GM23338 (cell line): ENCODE measurements around the gene KAT2B. TPM values are rescaled to one million over a fixed set of nuclear protein-coding genes. Genes with fewer than 3 reads are reported as not detected.

Experiments
- ATAC-seq: fragments of 200-7000 bp; cut with Tn5 transposase; 3 replicates; pipeline ENCODE4 v1.9.1; 2020
- DNase-seq: peaks from one replicate; pipeline ENCODE4 v3.0.0-alpha.2; 2015; ENCODE audit warnings: low spot score
- H2AFZ ChIP-seq: fragments of 200-600 bp; sonication (generic); 2 replicates; pipeline ENCODE4 v1.8.0; 2016; ENCODE audit warnings: antibody characterized with exemption, mild to moderate bottlenecking, moderate library complexity
- H3F3A ChIP-seq: fragments of 200-600 bp; sonication (generic); replicated peaks from 2 replicates; pipeline ENCODE4 v1.8.0; 2017; ENCODE audit warnings: antibody characterized with exemption, mixed run types, low read depth
- H3K27ac ChIP-seq: fragments of 200-600 bp; sonication (generic); 2 replicates; pipeline ENCODE4 v1.6.1; 2016; ENCODE audit warnings: low read depth
- H3K27me3 ChIP-seq: fragments of 200-600 bp; sonication (generic); 2 replicates; pipeline ENCODE4 v1.8.0; 2016; ENCODE audit warnings: mild to moderate bottlenecking, mixed run types, moderate library complexity; ENCODE audit not compliant: insufficient read depth
- H3K36me3 ChIP-seq: fragments of 200-600 bp; sonication (generic); 2 replicates; pipeline ENCODE4 v1.8.0; 2016; ENCODE audit warnings: mild to moderate bottlenecking; ENCODE audit not compliant: insufficient read depth
- H3K4me1 ChIP-seq: fragments of 200-600 bp; sonication (generic); 2 replicates; pipeline ENCODE4 v1.8.0; 2016; ENCODE audit warnings: mild to moderate bottlenecking, moderate library complexity; ENCODE audit not compliant: insufficient read depth
- H3K4me2 ChIP-seq: fragments of 200-600 bp; sonication (generic); 2 replicates; pipeline ENCODE4 v1.7.1; 2017; ENCODE audit warnings: mixed run types
- H3K4me3 ChIP-seq: fragments of 200-600 bp; sonication (generic); 2 replicates; pipeline ENCODE4 v1.6.1; 2016; ENCODE audit warnings: mixed run types
- H3K79me2 ChIP-seq: fragments of 200-600 bp; sonication (generic); replicated peaks from 2 replicates; pipeline ENCODE4 v1.8.0; 2017; ENCODE audit warnings: mild to moderate bottlenecking; ENCODE audit not compliant: insufficient read depth
- H3K9me2 ChIP-seq: fragments of 200-600 bp; sonication (generic); 2 replicates; pipeline ENCODE4 v1.8.0; 2017; ENCODE audit not compliant: insufficient read depth
- H4K20me1 ChIP-seq: fragments of 200-600 bp; sonication (generic); replicated peaks from 2 replicates; pipeline ENCODE4 v1.8.0; 2017; ENCODE audit warnings: mild to moderate bottlenecking; ENCODE audit not compliant: insufficient read depth
- H3K27ac Mint-ChIP-seq: 2 replicates; pipeline ENCODE4 v1.8.0; 2020; ENCODE audit warnings: inconsistent platforms, mild to moderate bottlenecking, moderate library complexity, mixed read lengths
- H3K27me3 Mint-ChIP-seq: 3 replicates; pipeline ENCODE4 v1.8.0; 2022; ENCODE audit warnings: low read depth, mild to moderate bottlenecking, moderate library complexity, mixed read lengths, inconsistent platforms; ENCODE audit not compliant: insufficient read depth, poor library complexity
- H3K36me3 Mint-ChIP-seq: 3 replicates; pipeline ENCODE4 v1.8.0; 2021; ENCODE audit warnings: low read depth, mild to moderate bottlenecking, inconsistent platforms, moderate library complexity, mixed read lengths
- H3K4me1 Mint-ChIP-seq: 3 replicates; pipeline ENCODE4 v1.8.0; 2020; ENCODE audit warnings: mild to moderate bottlenecking, inconsistent platforms, mixed read lengths
- H3K4me3 Mint-ChIP-seq: 3 replicates; pipeline ENCODE4 v1.8.0; 2021; ENCODE audit warnings: moderate library complexity, mild to moderate bottlenecking, inconsistent platforms, mixed read lengths
- H3K9me3 Mint-ChIP-seq: 3 replicates; pipeline ENCODE4 v1.8.0; 2020; ENCODE audit warnings: moderate library complexity, mild to moderate bottlenecking, inconsistent platforms, mixed read lengths
- CREB1 ChIP-seq: fragments of 250-450 bp; sonication (Bioruptor Pico); IDR thresholded peaks from 2 replicates; pipeline ENCODE4 v1.5.0; 2020; ENCODE audit warnings: low read depth, mild to moderate bottlenecking, moderate library complexity
- CTCF ChIP-seq, 2 experiments: fragments of 200-600 bp in 1 of 2; sonication (generic) in 1 of 2; conservative IDR thresholded peaks; 2 replicates each; pipeline versions ENCODE4 v1.5.1 to v1.6.1; 2016 to 2017; ENCODE audit warnings: antibody characterized with exemption in 2 of 2, low read depth in 2 of 2, mild to moderate bottlenecking in 2 of 2, moderate library complexity in 1 of 2
- EZH2 ChIP-seq: fragments of 200-600 bp; sonication (generic); IDR thresholded peaks from one replicate; pipeline ENCODE4 v1.8.0; 2017; ENCODE audit warnings: antibody characterized with exemption, mild to moderate bottlenecking, low read depth; ENCODE audit not compliant: unreplicated experiment
- EZH2phosphoT487 ChIP-seq: fragments of 200-600 bp; sonication (generic); IDR thresholded peaks from one replicate; pipeline ENCODE4 v1.8.1; 2018; ENCODE audit warnings: antibody characterized with exemption; ENCODE audit not compliant: unreplicated experiment
- JUNB ChIP-seq: IDR thresholded peaks from one replicate; pipeline ENCODE4 v1.6.1; 2016; ENCODE audit warnings: antibody characterized with exemption; ENCODE audit not compliant: unreplicated experiment
- NANOG ChIP-seq: IDR thresholded peaks from 2 replicates; pipeline ENCODE4 v1.6.1; 2016; ENCODE audit warnings: antibody characterized with exemption, borderline replicate concordance
- POLR2AphosphoS5 ChIP-seq: IDR thresholded peaks from 2 replicates; pipeline ENCODE4 v1.6.1; 2016; ENCODE audit warnings: antibody characterized with exemption, low read depth
- STAT1 ChIP-seq: IDR thresholded peaks from one replicate; pipeline ENCODE4 v1.6.1; 2016; ENCODE audit warnings: antibody characterized with exemption; ENCODE audit not compliant: unreplicated experiment
- ZNF114 ChIP-seq: fragments of 250-450 bp; sonication (Bioruptor Pico); IDR thresholded peaks from 2 replicates; pipeline ENCODE4 v1.5.0; 2020; ENCODE audit warnings: mild to moderate bottlenecking, moderate library complexity
- ZNF331 ChIP-seq: fragments of 250-450 bp; sonication (Bioruptor Pico); IDR thresholded peaks from 2 replicates; pipeline ENCODE4 v1.5.0; 2020; ENCODE audit warnings: low read depth, mild to moderate bottlenecking, moderate library complexity
- polyA plus RNA-seq: library from polyadenylated mRNA; unstranded; fragments of >200 nt; fragmentation: Nextera tagmentation; extraction: Ambion mirVana; gene quantifications from 2 replicates; pipeline ENCODE4 v1.2.1, GENCODE V29; 2016
- total RNA-seq: library from RNA; depleted of rRNA; stranded (reverse); fragments of >200 nt; shearing (Covaris generic); gene quantifications from 2 replicates; pipeline ENCODE4 v1.2.3, GENCODE V29; 2014
- TF ChIP-seq, protein P1 (sequence below): IDR thresholded peaks from one replicate; pipeline ENCODE4 v1.6.1; 2018; ENCODE audit warnings: antibody characterized with exemption; ENCODE audit not compliant: unreplicated experiment
- TF ChIP-seq, protein P2 (sequence below): fragments of 250-450 bp; sonication (Bioruptor Pico); IDR thresholded peaks from 2 replicates; pipeline ENCODE4 v1.5.0; 2020; ENCODE audit warnings: mild to moderate bottlenecking, moderate library complexity
- TF ChIP-seq, protein P3 (sequence below): IDR thresholded peaks from 2 replicates; pipeline ENCODE4 v1.6.1; 2016; ENCODE audit warnings: antibody characterized with exemption

The KAT2B gene
- total and polyA plus RNA-seq, 2 experiments from 2014 or later, result 1.3 to 4.4 TPM

GRCh38 chr3:20071175-20071574 lies 30.9 kb downstream of the KAT2B start:
- TF ChIP-seq EZH2phosphoT487, result no peak
- TF ChIP-seq, protein P1, sequence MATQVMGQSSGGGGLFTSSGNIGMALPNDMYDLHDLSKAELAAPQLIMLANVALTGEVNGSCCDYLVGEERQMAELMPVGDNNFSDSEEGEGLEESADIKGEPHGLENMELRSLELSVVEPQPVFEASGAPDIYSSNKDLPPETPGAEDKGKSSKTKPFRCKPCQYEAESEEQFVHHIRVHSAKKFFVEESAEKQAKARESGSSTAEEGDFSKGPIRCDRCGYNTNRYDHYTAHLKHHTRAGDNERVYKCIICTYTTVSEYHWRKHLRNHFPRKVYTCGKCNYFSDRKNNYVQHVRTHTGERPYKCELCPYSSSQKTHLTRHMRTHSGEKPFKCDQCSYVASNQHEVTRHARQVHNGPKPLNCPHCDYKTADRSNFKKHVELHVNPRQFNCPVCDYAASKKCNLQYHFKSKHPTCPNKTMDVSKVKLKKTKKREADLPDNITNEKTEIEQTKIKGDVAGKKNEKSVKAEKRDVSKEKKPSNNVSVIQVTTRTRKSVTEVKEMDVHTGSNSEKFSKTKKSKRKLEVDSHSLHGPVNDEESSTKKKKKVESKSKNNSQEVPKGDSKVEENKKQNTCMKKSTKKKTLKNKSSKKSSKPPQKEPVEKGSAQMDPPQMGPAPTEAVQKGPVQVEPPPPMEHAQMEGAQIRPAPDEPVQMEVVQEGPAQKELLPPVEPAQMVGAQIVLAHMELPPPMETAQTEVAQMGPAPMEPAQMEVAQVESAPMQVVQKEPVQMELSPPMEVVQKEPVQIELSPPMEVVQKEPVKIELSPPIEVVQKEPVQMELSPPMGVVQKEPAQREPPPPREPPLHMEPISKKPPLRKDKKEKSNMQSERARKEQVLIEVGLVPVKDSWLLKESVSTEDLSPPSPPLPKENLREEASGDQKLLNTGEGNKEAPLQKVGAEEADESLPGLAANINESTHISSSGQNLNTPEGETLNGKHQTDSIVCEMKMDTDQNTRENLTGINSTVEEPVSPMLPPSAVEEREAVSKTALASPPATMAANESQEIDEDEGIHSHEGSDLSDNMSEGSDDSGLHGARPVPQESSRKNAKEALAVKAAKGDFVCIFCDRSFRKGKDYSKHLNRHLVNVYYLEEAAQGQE, result no peak
- TF ChIP-seq ZNF114 (CRISPR knock-in tag), result no peak
- TF ChIP-seq ZNF331 (CRISPR knock-in tag), result no peak
- no peak for TF ChIP-seq NANOG
- no peak for TF ChIP-seq CREB1 (CRISPR knock-in tag)
- TF ChIP-seq POLR2AphosphoS5, result no peak
- TF ChIP-seq, protein P2, sequence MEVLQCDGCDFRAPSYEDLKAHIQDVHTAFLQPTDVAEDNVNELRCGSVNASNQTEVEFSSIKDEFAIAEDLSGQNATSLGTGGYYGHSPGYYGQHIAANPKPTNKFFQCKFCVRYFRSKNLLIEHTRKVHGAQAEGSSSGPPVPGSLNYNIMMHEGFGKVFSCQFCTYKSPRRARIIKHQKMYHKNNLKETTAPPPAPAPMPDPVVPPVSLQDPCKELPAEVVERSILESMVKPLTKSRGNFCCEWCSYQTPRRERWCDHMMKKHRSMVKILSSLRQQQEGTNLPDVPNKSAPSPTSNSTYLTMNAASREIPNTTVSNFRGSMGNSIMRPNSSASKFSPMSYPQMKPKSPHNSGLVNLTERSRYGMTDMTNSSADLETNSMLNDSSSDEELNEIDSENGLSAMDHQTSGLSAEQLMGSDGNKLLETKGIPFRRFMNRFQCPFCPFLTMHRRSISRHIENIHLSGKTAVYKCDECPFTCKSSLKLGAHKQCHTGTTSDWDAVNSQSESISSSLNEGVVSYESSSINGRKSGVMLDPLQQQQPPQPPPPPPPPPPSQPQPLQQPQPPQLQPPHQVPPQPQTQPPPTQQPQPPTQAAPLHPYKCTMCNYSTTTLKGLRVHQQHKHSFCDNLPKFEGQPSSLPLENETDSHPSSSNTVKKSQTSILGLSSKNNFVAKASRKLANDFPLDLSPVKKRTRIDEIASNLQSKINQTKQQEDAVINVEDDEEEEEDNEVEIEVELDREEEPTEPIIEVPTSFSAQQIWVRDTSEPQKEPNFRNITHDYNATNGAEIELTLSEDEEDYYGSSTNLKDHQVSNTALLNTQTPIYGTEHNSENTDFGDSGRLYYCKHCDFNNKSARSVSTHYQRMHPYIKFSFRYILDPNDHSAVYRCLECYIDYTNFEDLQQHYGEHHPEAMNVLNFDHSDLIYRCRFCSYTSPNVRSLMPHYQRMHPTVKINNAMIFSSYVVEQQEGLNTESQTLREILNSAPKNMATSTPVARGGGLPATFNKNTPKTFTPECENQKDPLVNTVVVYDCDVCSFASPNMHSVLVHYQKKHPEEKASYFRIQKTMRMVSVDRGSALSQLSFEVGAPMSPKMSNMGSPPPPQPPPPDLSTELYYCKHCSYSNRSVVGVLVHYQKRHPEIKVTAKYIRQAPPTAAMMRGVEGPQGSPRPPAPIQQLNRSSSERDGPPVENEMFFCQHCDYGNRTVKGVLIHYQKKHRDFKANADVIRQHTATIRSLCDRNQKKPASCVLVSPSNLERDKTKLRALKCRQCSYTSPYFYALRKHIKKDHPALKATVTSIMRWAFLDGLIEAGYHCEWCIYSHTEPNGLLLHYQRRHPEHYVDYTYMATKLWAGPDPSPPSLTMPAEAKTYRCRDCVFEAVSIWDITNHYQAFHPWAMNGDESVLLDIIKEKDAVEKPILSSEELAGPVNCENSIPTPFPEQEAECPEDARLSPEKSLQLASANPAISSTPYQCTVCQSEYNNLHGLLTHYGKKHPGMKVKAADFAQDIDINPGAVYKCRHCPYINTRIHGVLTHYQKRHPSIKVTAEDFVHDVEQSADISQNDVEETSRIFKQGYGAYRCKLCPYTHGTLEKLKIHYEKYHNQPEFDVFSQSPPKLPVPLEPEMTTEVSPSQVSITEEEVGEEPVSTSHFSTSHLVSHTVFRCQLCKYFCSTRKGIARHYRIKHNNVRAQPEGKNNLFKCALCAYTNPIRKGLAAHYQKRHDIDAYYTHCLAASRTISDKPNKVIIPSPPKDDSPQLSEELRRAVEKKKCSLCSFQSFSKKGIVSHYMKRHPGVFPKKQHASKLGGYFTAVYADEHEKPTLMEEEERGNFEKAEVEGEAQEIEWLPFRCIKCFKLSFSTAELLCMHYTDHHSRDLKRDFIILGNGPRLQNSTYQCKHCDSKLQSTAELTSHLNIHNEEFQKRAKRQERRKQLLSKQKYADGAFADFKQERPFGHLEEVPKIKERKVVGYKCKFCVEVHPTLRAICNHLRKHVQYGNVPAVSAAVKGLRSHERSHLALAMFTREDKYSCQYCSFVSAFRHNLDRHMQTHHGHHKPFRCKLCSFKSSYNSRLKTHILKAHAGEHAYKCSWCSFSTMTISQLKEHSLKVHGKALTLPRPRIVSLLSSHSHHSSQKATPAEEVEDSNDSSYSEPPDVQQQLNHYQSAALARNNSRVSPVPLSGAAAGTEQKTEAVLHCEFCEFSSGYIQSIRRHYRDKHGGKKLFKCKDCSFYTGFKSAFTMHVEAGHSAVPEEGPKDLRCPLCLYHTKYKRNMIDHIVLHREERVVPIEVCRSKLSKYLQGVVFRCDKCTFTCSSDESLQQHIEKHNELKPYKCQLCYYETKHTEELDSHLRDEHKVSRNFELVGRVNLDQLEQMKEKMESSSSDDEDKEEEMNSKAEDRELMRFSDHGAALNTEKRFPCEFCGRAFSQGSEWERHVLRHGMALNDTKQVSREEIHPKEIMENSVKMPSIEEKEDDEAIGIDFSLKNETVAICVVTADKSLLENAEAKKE (CRISPR knock-in tag), result no peak
- TF ChIP-seq STAT1, result no peak
- no peak for TF ChIP-seq CTCF (conservative IDR thresholded peaks at IDR 0.05; ENCODE audit: low read depth in 2 of 2)
- TF ChIP-seq EZH2, result no peak
- TF ChIP-seq JUNB, result no peak
- TF ChIP-seq, protein P3, sequence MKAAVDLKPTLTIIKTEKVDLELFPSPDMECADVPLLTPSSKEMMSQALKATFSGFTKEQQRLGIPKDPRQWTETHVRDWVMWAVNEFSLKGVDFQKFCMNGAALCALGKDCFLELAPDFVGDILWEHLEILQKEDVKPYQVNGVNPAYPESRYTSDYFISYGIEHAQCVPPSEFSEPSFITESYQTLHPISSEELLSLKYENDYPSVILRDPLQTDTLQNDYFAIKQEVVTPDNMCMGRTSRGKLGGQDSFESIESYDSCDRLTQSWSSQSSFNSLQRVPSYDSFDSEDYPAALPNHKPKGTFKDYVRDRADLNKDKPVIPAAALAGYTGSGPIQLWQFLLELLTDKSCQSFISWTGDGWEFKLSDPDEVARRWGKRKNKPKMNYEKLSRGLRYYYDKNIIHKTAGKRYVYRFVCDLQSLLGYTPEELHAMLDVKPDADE, result no peak
- Mint-ChIP-seq H3K4me1 (peaks cover 33% of the 10 kb centered on the region), H3K9me3 (no peaks in the 10 kb centered on the region; the same call in 2 of the 3 replicates), H3K27me3 (peaks cover 17% of the 10 kb centered on the region), H3K36me3 (no peaks in the 10 kb centered on the region), H3K4me3 (no peak overlapping the region), H3K27ac (no peak overlapping the region)
- ATAC-seq, result no peak
- Histone ChIP-seq H4K20me1 (no peaks in the 10 kb centered on the region; the same call in 1 of the 2 replicates), H3K9me2 (no peaks in the 10 kb centered on the region), H3K27me3 (peaks cover 28% of the 10 kb centered on the region), H3F3A (no peaks in the 10 kb centered on the region), H3K79me2 (no peaks in the 10 kb centered on the region), H3K4me3 (no peak overlapping the region), H3K36me3 (no peaks in the 10 kb centered on the region), H2AFZ (no peak overlapping the region), H3K4me2 (no peak overlapping the region), H3K27ac (no peak overlapping the region), H3K4me1 (peaks cover 32% of the 10 kb centered on the region)
- no peak for DNase-seq
